ENCODE results near the gene MFAP3L.

Gene MFAP3L

DNA sequence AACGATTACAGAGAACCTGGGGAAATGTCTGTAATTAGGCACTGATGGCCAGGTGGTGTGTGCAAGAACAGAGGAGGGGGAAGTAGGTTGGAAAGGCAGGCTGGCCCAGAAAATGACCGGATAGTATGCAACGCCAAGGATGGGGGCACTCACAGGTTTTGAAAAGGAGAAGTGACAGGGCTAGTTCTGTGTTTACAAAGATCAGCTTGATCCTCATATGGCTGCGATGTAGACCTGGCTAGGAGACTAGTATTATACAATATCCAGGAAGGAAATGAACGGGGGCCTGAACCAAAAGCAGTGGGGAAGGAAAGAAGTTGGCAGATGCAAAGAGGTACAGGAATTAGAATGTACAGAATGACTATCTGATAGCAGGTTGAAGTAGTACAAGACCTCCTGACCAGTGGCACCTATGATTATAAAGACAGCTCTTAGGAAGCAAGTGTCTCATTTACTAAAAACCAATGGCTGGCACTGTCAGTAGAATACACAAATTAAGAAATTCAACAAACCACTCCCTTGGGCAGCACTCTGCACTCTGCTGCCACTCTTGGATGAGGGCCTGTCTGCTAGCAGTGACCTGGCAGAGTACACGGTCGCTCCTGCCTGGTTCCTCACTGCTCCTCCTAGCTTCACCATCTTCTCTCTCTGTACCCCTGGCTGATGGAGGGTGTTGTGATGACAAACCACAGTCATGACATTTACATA, 14.1 kb downstream of the MFAP3L start:
- H3K4me3 ChIP-seq (ENCODE audit: low read depth, low read length): no peak overlapping the region
- DNase-seq (ENCODE audit: low read depth): no peak
- TF ChIP-seq, protein P1, sequence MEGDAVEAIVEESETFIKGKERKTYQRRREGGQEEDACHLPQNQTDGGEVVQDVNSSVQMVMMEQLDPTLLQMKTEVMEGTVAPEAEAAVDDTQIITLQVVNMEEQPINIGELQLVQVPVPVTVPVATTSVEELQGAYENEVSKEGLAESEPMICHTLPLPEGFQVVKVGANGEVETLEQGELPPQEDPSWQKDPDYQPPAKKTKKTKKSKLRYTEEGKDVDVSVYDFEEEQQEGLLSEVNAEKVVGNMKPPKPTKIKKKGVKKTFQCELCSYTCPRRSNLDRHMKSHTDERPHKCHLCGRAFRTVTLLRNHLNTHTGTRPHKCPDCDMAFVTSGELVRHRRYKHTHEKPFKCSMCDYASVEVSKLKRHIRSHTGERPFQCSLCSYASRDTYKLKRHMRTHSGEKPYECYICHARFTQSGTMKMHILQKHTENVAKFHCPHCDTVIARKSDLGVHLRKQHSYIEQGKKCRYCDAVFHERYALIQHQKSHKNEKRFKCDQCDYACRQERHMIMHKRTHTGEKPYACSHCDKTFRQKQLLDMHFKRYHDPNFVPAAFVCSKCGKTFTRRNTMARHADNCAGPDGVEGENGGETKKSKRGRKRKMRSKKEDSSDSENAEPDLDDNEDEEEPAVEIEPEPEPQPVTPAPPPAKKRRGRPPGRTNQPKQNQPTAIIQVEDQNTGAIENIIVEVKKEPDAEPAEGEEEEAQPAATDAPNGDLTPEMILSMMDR (IDR thresholded peaks at IDR 0.05; ENCODE audit: insufficient read depth, low read depth, low read length, missing control alignments): no peak

DNA sequence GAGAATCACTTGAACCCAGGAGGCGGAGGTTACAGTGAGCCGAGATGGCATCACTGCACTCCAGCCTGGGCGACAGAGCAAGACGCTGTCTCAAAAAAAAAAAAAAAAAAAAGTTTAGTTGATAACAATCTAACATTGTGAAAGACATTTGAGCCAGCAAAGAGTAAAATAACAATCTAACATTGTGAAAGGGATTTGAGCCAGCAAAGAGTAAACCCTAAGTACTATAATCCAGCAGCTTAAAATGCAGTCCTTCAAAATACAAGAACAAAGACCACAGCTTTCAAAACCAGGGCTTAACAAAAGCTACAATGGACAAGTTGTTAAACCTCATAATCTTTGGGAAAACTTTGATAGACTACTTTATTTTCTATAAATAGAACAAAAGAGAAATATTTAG, 16.9 kb downstream of the MFAP3L start:
- H3K4me3 ChIP-seq (ENCODE audit: low read depth, low read length): no peak overlapping the region
- no peak for DNase-seq (ENCODE audit: low read depth)
- TF ChIP-seq, protein P1 (IDR thresholded peaks at IDR 0.05; ENCODE audit: insufficient read depth, low read depth, low read length, missing control alignments): no peak

DNA sequence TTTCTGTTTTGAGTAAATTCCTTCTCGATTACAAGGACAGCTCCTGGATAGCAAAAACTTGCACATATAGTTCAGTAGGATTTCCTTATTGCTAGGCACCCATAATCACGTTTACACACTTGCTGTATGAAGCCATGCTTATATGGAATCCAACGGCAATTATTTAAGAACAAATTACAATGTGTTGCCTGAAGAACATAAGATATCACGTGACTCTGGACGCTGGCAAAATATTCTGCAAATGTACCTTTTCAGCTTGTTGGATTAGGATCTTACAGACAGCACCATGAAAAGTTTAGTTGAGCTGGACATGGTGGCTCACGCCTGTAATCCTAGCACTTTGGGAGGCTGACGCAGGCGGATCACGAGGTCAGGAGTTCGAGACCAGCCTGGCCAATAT, 17.4 kb downstream of the MFAP3L start:
- TF ChIP-seq, protein P1 (IDR thresholded peaks at IDR 0.05; ENCODE audit: insufficient read depth, low read depth, low read length, missing control alignments): no peak
- DNase-seq (ENCODE audit: low read depth): no peak
- no peak overlapping the region for H3K4me3 ChIP-seq (ENCODE audit: low read depth, low read length)

DNA sequence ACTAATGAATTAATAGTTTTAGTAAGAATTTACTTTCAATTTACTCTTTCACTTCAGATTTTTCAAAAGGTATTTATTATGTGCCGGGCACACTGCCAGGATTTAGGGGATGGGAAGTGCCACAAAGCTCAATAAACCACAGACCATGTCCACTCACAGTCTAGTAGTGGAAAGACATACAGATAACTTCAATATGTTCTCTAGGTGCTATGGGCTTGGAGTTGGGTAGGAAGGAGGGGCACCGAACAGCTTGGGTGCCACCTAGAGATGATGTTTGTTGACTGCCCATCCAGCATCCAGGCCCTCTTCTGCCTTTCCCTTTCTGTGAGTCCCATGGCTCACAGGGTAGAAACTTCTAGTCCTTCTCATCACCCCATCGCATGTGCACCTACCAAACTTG, 17.8 kb downstream of the MFAP3L start:
- TF ChIP-seq, protein P1 (IDR thresholded peaks at IDR 0.05; ENCODE audit: insufficient read depth, low read depth, low read length, missing control alignments): no peak
- peak; percentile 40 for DNase-seq (ENCODE audit: low read depth)
- H3K4me3 ChIP-seq (ENCODE audit: low read depth, low read length): no peak overlapping the region; the same call in 1 of the 2 replicates

DNA sequence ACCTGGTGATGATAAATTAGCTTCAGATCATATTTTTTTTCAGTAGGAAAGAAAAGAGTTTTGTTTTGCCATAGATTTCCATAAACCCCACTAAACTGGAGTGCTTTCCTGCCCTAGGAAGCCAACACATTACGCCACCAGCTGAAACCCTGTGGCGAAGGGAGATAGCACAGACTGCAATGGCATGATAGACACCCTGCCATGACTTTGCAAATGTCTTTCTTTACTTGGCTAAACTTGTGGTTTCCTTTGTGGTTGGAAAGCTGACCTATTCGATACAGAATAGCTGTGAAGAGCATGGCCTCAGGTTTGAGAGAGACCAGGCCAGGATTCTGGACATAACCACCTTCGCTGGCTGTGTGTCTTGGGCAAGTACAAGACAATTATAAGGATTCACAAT, 19.1 kb downstream of the MFAP3L start:
- no peak overlapping the region for H3K4me3 ChIP-seq (ENCODE audit: low read depth, low read length)
- DNase-seq (ENCODE audit: low read depth): no peak
- TF ChIP-seq, protein P1 (IDR thresholded peaks at IDR 0.05; ENCODE audit: insufficient read depth, low read depth, low read length, missing control alignments): no peak

DNA sequence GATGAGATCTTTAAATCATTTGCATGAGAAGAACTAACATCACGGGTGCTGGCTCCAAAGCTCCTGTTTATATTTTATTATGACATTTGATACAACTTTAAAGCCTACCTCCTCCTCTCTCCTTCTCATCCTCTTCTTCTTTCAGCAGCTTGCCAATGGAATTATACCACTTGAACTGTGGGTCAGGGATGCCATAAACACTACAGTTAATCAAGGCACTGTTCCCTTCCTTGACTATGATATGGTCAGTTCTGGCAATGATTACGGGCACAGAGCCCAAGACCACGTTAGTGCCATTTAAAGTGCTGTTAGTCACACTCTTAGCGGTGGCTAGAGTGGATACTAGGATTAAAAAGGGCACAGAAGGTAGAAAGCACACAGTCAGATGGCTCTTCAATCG, 20.7 kb downstream of the MFAP3L start:
- DNase-seq (ENCODE audit: low read depth): no peak
- TF ChIP-seq, protein P1 (IDR thresholded peaks at IDR 0.05; ENCODE audit: insufficient read depth, low read depth, low read length, missing control alignments): no peak

More for the DNA sequence above, 20.7 kb downstream of the MFAP3L start:
- no peak overlapping the region for H3K4me3 ChIP-seq (ENCODE audit: low read depth, low read length)

Data from GM12865 (cell line).